ENCODE measurements around the gene EPO.

The EPO gene

GRCh38 chr7:100675581-100676350 is 44.5 kb upstream of the EPO start:
- H3K4me3 ChIP-seq (ENCODE audit: low read depth, low read length) = peak overlapping the region; percentile 94
- TF ChIP-seq CTCF (IDR thresholded peaks at IDR 0.05; ENCODE audit: borderline replicate concordance, insufficient read depth, low read depth, low read length) = no peak

GRCh38 chr7:100676501-100677306 is 43.6 kb upstream of the EPO start:
- no peak for TF ChIP-seq CTCF (IDR thresholded peaks at IDR 0.05; ENCODE audit: borderline replicate concordance, insufficient read depth, low read depth, low read length)
- no peak overlapping the region for H3K4me3 ChIP-seq (ENCODE audit: low read depth, low read length)

- no peak for TF ChIP-seq CTCF (IDR thresholded peaks at IDR 0.05; ENCODE audit: borderline replicate concordance, insufficient read depth, low read depth, low read length)
- H3K4me3 ChIP-seq (ENCODE audit: low read depth, low read length) = no peak overlapping the region
Measured at GRCh38 chr7:100677308-100678267, 42.7 kb upstream of the EPO start.

- TF ChIP-seq CTCF (IDR thresholded peaks at IDR 0.05; ENCODE audit: borderline replicate concordance, insufficient read depth, low read depth, low read length) = no peak
- H3K4me3 ChIP-seq (ENCODE audit: low read depth, low read length) = no peak overlapping the region
Measured at GRCh38 chr7:100678291-100678984, 41.8 kb upstream of the EPO start.

- no peak for TF ChIP-seq CTCF (IDR thresholded peaks at IDR 0.05; ENCODE audit: borderline replicate concordance, insufficient read depth, low read depth, low read length)
- no peak overlapping the region for H3K4me3 ChIP-seq (ENCODE audit: low read depth, low read length)
Measured at GRCh38 chr7:100679129-100679926, 40.9 kb upstream of the EPO start.
